ENCODE measurements around the gene SEMA3D.

GRCh38 chr7:85070967-85071628 lies 115.8 kb downstream of the SEMA3D start:
- TF ChIP-seq POLR2AphosphoS5 (IDR thresholded peaks at IDR 0.05) (no peak), CTCF (IDR thresholded peaks at IDR 0.05) (no peak), POLR2A (IDR thresholded peaks at IDR 0.05) (no peak)

Data from sigmoid colon (tissue), 4 donors.